ENCODE measurements around the gene TRIM49D2.
"Not testable (repeated sequence)": the region's sequence is repeated elsewhere in the genome, so short reads cannot be mapped to it uniquely, and the experiment has no call there.

TRIM49D2 gene, protein sequence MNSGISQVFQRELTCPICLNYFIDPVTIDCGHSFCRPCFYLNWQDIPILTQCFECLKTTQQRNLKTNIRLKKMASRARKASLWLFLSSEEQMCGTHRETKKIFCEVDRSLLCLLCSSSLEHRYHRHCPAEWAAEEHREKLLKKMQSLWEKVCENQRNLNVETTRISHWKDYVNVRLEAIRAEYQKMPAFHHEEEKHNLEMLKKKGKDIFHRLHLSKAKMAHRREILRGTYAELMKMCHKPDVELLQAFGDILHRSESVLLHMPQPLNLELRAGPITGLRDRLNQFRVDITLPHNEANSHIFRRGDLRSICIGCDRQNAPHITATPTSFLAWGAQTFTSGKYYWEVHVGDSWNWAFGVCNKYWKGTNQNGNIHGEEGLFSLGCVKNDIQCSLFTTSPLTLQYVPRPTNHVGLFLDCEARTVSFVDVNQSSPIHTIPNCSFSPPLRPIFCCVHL

DNA sequence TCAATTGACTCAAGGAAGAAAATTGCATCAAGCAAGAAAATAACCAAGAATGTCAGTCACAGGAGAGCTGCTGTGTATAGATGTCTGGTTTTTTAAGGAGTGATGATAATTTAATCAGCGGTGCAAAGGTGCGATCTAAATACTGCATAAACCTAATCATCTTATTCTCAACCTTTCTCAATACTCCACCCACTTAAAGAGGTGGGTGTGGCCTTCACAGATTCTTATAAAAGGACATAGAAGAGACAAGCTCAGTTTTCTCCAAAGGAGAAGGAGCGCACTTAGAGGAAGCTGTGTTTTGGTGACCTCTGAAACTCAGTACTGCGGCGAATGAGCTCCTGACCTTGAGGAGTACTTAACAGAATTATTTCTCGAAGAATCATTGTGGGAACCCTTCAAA, at the start of gene TRIM49D2:
TRIM49D2 (plus strand) TSS at position 301 of the 400 bp plus-strand sequence. CDS start 2,698 bp downstream, outside the sequence.
- DNase-seq (ENCODE audit: low spot score) = not testable (repeated sequence)

GRCh38 chr11:89877511-89877910, 46.4 kb upstream of the TRIM49D2 start:
- not testable (repeated sequence) for DNase-seq (ENCODE audit: low spot score)

- not testable (repeated sequence) for DNase-seq (ENCODE audit: low spot score)
Observed at GRCh38 chr11:89893245-89893644, 30.6 kb upstream of the TRIM49D2 start.

GRCh38 chr11:89900809-89901208, 23.1 kb upstream of the TRIM49D2 start:
- not testable (repeated sequence) for DNase-seq (ENCODE audit: low spot score)

DNA sequence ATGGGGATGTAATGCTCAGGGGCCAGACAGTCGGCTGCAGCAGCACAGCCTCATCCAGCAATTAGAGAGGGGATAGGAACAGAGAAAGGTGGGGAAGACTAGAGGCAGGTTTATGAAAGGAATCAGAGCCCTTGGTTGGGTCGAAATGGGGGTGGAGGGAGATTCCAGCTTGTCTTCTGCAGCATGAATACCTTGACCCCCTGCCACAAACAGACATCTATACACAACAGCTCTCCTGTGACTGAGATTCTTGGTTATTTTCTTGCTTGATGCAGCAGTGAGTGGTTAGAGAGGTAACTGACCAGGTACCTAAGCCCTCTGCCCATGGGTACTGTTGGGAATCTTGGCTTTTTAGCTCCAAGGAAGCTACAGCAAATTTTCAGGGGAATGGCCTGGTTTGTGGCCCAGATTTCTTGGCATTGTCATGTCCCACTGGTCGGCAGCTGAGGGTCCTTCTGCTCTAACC, 1.6 kb upstream of the TRIM49D2 start, which contains the start of gene TRIM49D1:
TRIM49D1 (minus strand) TSS at position 51 of the 466 bp plus-strand sequence. CDS start 4,535 bp downstream, outside the sequence.
- DNase-seq (ENCODE audit: low spot score) = no peak

GRCh38 chr11:89960833-89961232, 37.0 kb downstream of the TRIM49D2 start:
- DNase-seq (ENCODE audit: low spot score) = not testable (repeated sequence)

GRCh38 chr11:89965737-89966136, 41.9 kb downstream of the TRIM49D2 start, which contains the start of gene TRIM64:
Gene TRIM64, plus strand, starts transcription at chr11:89966037. Its CDS starts 2,467 bp downstream, at chr11:89968504.
- not testable (repeated sequence) for DNase-seq (ENCODE audit: low spot score)
